ENCODE results near the gene AGRP. TPM values are rescaled to one million over a fixed set of nuclear protein-coding genes. Genes with fewer than 3 reads are reported as not detected.

AGRP gene
- total RNA-seq, 1 experiment from 2014 or later = not detected

DNA sequence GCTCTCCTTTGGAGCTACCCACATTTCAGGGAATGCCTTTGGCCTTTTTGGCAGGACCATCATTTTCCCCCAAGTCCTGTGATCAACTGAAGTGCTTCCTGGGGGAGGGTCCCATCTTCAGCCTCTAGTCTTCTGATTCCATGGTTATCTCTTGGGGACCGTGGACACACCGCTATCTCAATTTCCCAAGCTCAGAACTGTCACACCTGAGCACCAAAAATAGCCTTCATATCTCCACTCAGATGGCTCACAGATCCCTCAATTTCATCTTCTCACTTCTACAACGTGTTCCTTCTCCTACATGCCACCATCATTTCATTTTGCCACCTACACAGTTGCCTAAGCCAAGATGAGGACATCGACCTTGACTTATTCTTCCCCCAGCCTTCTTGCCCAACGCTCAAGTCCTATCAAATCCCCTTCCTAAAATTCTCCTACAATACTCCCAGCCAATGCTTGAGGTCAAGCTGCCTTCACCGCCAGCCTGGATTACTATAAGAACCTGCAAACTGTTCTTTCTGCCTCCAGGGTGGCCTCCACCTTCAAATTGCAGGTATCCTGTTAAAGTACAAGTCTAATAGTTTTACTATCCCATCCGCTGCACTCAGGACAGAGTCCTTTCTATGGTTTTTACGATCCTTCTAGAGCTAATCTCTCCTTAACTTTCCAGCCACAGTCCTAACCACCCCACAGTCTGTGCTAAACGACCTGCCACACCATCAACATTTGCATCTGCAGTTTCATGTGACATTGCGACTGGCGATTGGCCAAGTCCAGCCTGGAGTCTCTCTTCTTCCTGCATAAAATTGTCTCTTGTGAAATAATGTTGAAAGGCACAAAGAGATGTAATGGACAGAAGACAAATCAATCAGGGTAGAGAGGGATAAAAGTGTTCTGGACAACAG, 8.5 kb downstream of the AGRP start:
- no peak overlapping the region for H4K5ac ChIP-seq (ENCODE audit: insufficient read length, low read depth, low read length)
- no peaks in the 10 kb centered on the region for H3K23me2 ChIP-seq (ENCODE audit: insufficient read length, low read depth, low read length, poor library complexity, severe bottlenecking)
- H3K9ac ChIP-seq (ENCODE audit: extremely low read depth, insufficient read length, low read length) = no peak overlapping the region
- Mint-ChIP-seq H3K27ac (no peak overlapping the region), H3K36me3 (ENCODE audit: insufficient read depth in 1 of 3, low read depth in 3 of 3) (no peaks in the 10 kb centered on the region), H3K9me3 (no peaks in the 10 kb centered on the region), H3K27me3 (ENCODE audit: low read depth) (no peaks in the 10 kb centered on the region), H3K4me1 (peaks cover 0 to 3% of the 10 kb centered on the region in 2 experiments; a peak in 1 of 4 replicates), H3K4me3 (no peak overlapping the region)
- no peaks in the 10 kb centered on the region for H3K9me3 ChIP-seq (ENCODE audit: control insufficient read depth, low read depth, low read length)
- H4K91ac ChIP-seq (ENCODE audit: insufficient read length, low read depth, low read length) = no peak overlapping the region
- no peak overlapping the region for H2BK20ac ChIP-seq (ENCODE audit: low read depth, low read length, poor library complexity, severe bottlenecking)
- no peak overlapping the region for H2BK5ac ChIP-seq (ENCODE audit: insufficient read length, low read length)
- H2BK15ac ChIP-seq (ENCODE audit: low read depth, low read length) = no peak overlapping the region
- no peak overlapping the region for H3K4ac ChIP-seq (ENCODE audit: low read depth, low read length)
- no peak for DNase-seq
- H2BK120ac ChIP-seq (ENCODE audit: low read depth, low read length, poor library complexity, severe bottlenecking) = no peak overlapping the region
- no peaks in the 10 kb centered on the region for H3K27me3 ChIP-seq (ENCODE audit: insufficient read depth, low read length)
- no CpG with 5 or more reads among the region's 11 CpGs for WGBS (ENCODE audit: extremely low coverage, insufficient read length, low lambda C conversion rate)
- no peak overlapping the region for H3K4me2 ChIP-seq (ENCODE audit: insufficient read depth, insufficient read length, low read length)
- H2BK12ac ChIP-seq (ENCODE audit: insufficient read length, low read depth, low read length) = no peak overlapping the region
- H2AFZ ChIP-seq (ENCODE audit: low read length) = no peak overlapping the region
- no peak overlapping the region for H3K18ac ChIP-seq (ENCODE audit: insufficient read length, low read depth, low read length)
- no peak overlapping the region for H3K56ac ChIP-seq (ENCODE audit: insufficient read length, low read depth, low read length)
- TF ChIP-seq, protein P1, sequence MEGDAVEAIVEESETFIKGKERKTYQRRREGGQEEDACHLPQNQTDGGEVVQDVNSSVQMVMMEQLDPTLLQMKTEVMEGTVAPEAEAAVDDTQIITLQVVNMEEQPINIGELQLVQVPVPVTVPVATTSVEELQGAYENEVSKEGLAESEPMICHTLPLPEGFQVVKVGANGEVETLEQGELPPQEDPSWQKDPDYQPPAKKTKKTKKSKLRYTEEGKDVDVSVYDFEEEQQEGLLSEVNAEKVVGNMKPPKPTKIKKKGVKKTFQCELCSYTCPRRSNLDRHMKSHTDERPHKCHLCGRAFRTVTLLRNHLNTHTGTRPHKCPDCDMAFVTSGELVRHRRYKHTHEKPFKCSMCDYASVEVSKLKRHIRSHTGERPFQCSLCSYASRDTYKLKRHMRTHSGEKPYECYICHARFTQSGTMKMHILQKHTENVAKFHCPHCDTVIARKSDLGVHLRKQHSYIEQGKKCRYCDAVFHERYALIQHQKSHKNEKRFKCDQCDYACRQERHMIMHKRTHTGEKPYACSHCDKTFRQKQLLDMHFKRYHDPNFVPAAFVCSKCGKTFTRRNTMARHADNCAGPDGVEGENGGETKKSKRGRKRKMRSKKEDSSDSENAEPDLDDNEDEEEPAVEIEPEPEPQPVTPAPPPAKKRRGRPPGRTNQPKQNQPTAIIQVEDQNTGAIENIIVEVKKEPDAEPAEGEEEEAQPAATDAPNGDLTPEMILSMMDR (conservative IDR thresholded peaks at IDR 0.05) = no peak
- H3K14ac ChIP-seq (ENCODE audit: insufficient read depth, low read length) = no peak overlapping the region
- H3K23ac ChIP-seq (ENCODE audit: insufficient read length, low read depth, low read length) = no peak overlapping the region
- H3K79me2 ChIP-seq (ENCODE audit: insufficient read depth, low read length) = peaks cover 4% of the 10 kb centered on the region; the same call in 1 of the 2 replicates
- no peaks in the 10 kb centered on the region for H4K20me1 ChIP-seq (ENCODE audit: control insufficient read depth, insufficient read depth, insufficient read length)
- H2AK5ac ChIP-seq (ENCODE audit: insufficient read length, low read length) = no peak overlapping the region
- peaks cover 5% of the 10 kb centered on the region for H3K79me1 ChIP-seq (ENCODE audit: insufficient read depth, low read depth, low read length, poor library complexity, severe bottlenecking)
- H3K4me1 ChIP-seq (ENCODE audit: insufficient read depth, low read length) = no peaks in the 10 kb centered on the region; the same call in 1 of the 2 replicates
- no peak overlapping the region for H3K27ac ChIP-seq (ENCODE audit: insufficient read length, low read depth, low read length)
- no peak overlapping the region for H4K8ac ChIP-seq (replicated peaks; ENCODE audit: insufficient read length, low read depth, low read length)
- H3T11ph ChIP-seq (ENCODE audit: low read length) = no peak overlapping the region
